WTC11 (cell line): ENCODE measurements around the gene CAVIN1. TPM values are rescaled to one million over a fixed set of nuclear protein-coding genes. Genes with fewer than 3 reads are reported as not detected.

Experiments used
- ATAC-seq: fragments of 200-7000 bp; cut with Tn5 transposase; 2 replicates; pipeline ENCODE4 v1.10.0; 2021; ENCODE audit warnings: mild to moderate bottlenecking, moderate library complexity
- CTCF ChIA-PET: fragments of 300-600 bp; sonication (Branson Sonifier 250); formaldehyde crosslinking; loops from one replicate; lab custom pipeline; 2021; ENCODE audit warnings: antibody characterized with exemption; lab: Charles Lee
- POLR2A ChIA-PET: fragments of 350-600 bp; sonication (Branson Sonifier 250); formaldehyde crosslinking; loops from one replicate; lab custom pipeline; 2021; ENCODE audit warnings: antibody characterized with exemption; lab: Charles Lee
- DNase-seq: peaks from one replicate; pipeline ENCODE4 v3.0.0; 2021; ENCODE audit warnings: low spot score
- H3K27ac Mint-ChIP-seq: 2 replicates; pipeline ENCODE4 v1.8.0; 2021; ENCODE audit warnings: mixed read lengths
- H3K27me3 Mint-ChIP-seq: 2 replicates; pipeline ENCODE4 v1.8.0; 2021; ENCODE audit warnings: low read depth, mild to moderate bottlenecking, moderate library complexity, mixed read lengths
- H3K36me3 Mint-ChIP-seq: 2 replicates; pipeline ENCODE4 v1.8.0; 2021; ENCODE audit warnings: mixed read lengths
- H3K4me1 Mint-ChIP-seq: 2 replicates; pipeline ENCODE4 v1.8.0; 2022; ENCODE audit warnings: mixed read lengths
- H3K4me3 Mint-ChIP-seq: 2 replicates; pipeline ENCODE4 v1.8.0; 2021; ENCODE audit warnings: mild to moderate bottlenecking, moderate library complexity, mixed read lengths
- H3K9me3 Mint-ChIP-seq: 2 replicates; pipeline ENCODE4 v1.8.0; 2021; ENCODE audit warnings: mixed read lengths
- ATF3 ChIP-seq: sonication (generic); formaldehyde crosslinking; conservative IDR thresholded peaks from 2 replicates; pipeline ENCODE4 v1.8.1; 2022; ENCODE audit warnings: mild to moderate bottlenecking, missing genetic modification reagents
- CDX4 ChIP-seq: fragments of 250-450 bp; sonication (Bioruptor Pico); IDR thresholded peaks from 2 replicates; pipeline ENCODE4 v1.9.0; 2021; ENCODE audit warnings: moderate library complexity, mild to moderate bottlenecking, inconsistent platforms, borderline replicate concordance
- CREB1 ChIP-seq: sonication (generic); formaldehyde crosslinking; IDR thresholded peaks from 2 replicates; pipeline ENCODE4 v1.8.0; 2023; ENCODE audit warnings: mild to moderate bottlenecking, missing genetic modification reagents
- ETV6 ChIP-seq: sonication (generic); formaldehyde crosslinking; IDR thresholded peaks from 2 replicates; pipeline ENCODE4 v1.8.1; 2022; ENCODE audit warnings: mild to moderate bottlenecking, missing genetic modification reagents
- IRF1 ChIP-seq: sonication (generic); formaldehyde crosslinking; IDR thresholded peaks from 2 replicates; pipeline ENCODE4 v1.8.0; 2023; ENCODE audit warnings: missing genetic modification reagents
- JAZF1 ChIP-seq: fragments of 250-450 bp; sonication (Bioruptor Pico); IDR thresholded peaks from 2 replicates; pipeline ENCODE4 v1.9.0; 2021; ENCODE audit warnings: moderate library complexity, mild to moderate bottlenecking, inconsistent platforms
- SMAD4 ChIP-seq: sonication (generic); formaldehyde crosslinking; IDR thresholded peaks from 2 replicates; pipeline ENCODE4 v1.8.0; 2022; ENCODE audit warnings: mild to moderate bottlenecking, missing genetic modification reagents
- STAT6 ChIP-seq: sonication (generic); formaldehyde crosslinking; conservative IDR thresholded peaks from 2 replicates; pipeline ENCODE4 v1.8.1; 2023; ENCODE audit warnings: mild to moderate bottlenecking, low read depth, missing genetic modification reagents, moderate library complexity
- TEAD1 ChIP-seq: sonication (generic); formaldehyde crosslinking; IDR thresholded peaks from 2 replicates; pipeline ENCODE4 v1.8.0; 2022; ENCODE audit warnings: mild to moderate bottlenecking, missing genetic modification reagents
- ZBTB21 ChIP-seq: sonication (generic); formaldehyde crosslinking; IDR thresholded peaks from 2 replicates; pipeline ENCODE4 v1.8.1; 2023; ENCODE audit warnings: mild to moderate bottlenecking, missing genetic modification reagents, borderline replicate concordance
- ZNF281 ChIP-seq: sonication (generic); formaldehyde crosslinking; IDR thresholded peaks from 2 replicates; pipeline ENCODE4 v1.8.0; 2023; ENCODE audit warnings: mild to moderate bottlenecking, missing genetic modification reagents
- ZNF425 ChIP-seq: fragments of 250-450 bp; sonication (Bioruptor Pico); conservative IDR thresholded peaks from 2 replicates; pipeline ENCODE4 v1.9.0; 2021; ENCODE audit warnings: mild to moderate bottlenecking
- total RNA-seq: library from RNA; stranded (reverse); gene quantifications from 3 replicates; pipeline ENCODE4 v1.2.3, GENCODE V29; 2021

Gene CAVIN1
- total RNA-seq, 1 experiment from 2014 or later, result 24.6 TPM

GRCh38 chr17:42378959-42379594 is 44.0 kb downstream of the CAVIN1 start (continued):
- TF ChIP-seq ETV6 (CRISPR knock-in tag) (no peak), IRF1 (CRISPR knock-in tag) (no peak), CDX4 (CRISPR knock-in tag) (no peak), ZBTB21 (no peak), STAT6 (CRISPR knock-in tag) (no peak)

- Mint-ChIP-seq H3K27me3 (no peaks in the 10 kb centered on the region), H3K27ac (peak overlapping the region; percentile 95), H3K36me3 (peaks cover 9% of the 10 kb centered on the region), H3K4me1 (peaks cover 60% of the 10 kb centered on the region), H3K4me3 (peak overlapping the region; percentile 29), H3K9me3 (no peaks in the 10 kb centered on the region)
- no peak for ATAC-seq
- POLR2A ChIA-PET, result no interaction called here
- TF ChIP-seq TEAD1 (no peak), CREB1 (CRISPR knock-in tag) (no peak), SMAD4 (CRISPR knock-in tag) (no peak), ZNF425 (CRISPR knock-in tag) (no peak)
- DNase-seq, result no peak
- CTCF ChIA-PET, result interaction anchor here (1.0 to 2.0 kb wide), 6 partner anchors 10 to 149 kb away, joined by 3 to 10 read pairs (median 6); partner anchors contain the start of genes CAVIN1 and STAT3
Measured at GRCh38 chr17:42378359-42378958, 44.6 kb downstream of the CAVIN1 start.

GRCh38 chr17:42373896-42374295 is 49.2 kb downstream of the CAVIN1 start:
- POLR2A ChIA-PET, result interaction anchor here (0.7 kb wide), 1 partner anchor 22 kb away, joined by 4 read pairs; no protein-coding TSS in a partner anchor
- no peak for TF ChIP-seq JAZF1 (CRISPR knock-in tag)
- no peak for TF ChIP-seq ATF3 (CRISPR knock-in tag)
- TF ChIP-seq ZNF281 (CRISPR knock-in tag), result no peak
- no peak for ATAC-seq

More at GRCh38 chr17:42373896-42374295, 49.2 kb downstream of the CAVIN1 start:
- peaks cover 33% of the 10 kb centered on the region for H3K4me1 Mint-ChIP-seq
- CTCF ChIA-PET, result no interaction called here
- no peak overlapping the region for H3K4me3 Mint-ChIP-seq
- peak overlapping the region; percentile 49 for H3K27ac Mint-ChIP-seq
- peaks cover 6% of the 10 kb centered on the region for H3K9me3 Mint-ChIP-seq
- H3K27me3 Mint-ChIP-seq, result no peaks in the 10 kb centered on the region
- no peak for DNase-seq
- peaks cover 25% of the 10 kb centered on the region for H3K36me3 Mint-ChIP-seq
